ENCODE results near the gene DCDC1.
"Not testable (repeated sequence)": the region's sequence is repeated elsewhere in the genome, so short reads cannot be mapped to it uniquely, and the experiment has no call there.

DCDC1 gene

GRCh38 chr11:31325160-31325559 is 44.4 kb downstream of the DCDC1 start:
- peak; percentile 22 for DNase-seq

GRCh38 chr11:31323145-31323544 is 46.4 kb downstream of the DCDC1 start:
- no peak for DNase-seq

- DNase-seq = not testable (repeated sequence)
Observed at GRCh38 chr11:31321494-31321893, 48.0 kb downstream of the DCDC1 start.

- DNase-seq = no peak
Observed at GRCh38 chr11:31303644-31304180, 65.8 kb downstream of the DCDC1 start.

- no peak for DNase-seq
Observed at GRCh38 chr11:31301549-31302510, 67.7 kb downstream of the DCDC1 start.

- DNase-seq = no peak
Observed at GRCh38 chr11:31295308-31295707, 74.2 kb downstream of the DCDC1 start.

- not testable (repeated sequence) for DNase-seq
Observed at GRCh38 chr11:31273527-31273926, 96.0 kb downstream of the DCDC1 start.

GRCh38 chr11:31267720-31268119 is 101.8 kb downstream of the DCDC1 start:
- no peak for DNase-seq

GRCh38 chr11:31264834-31265233 is 104.7 kb downstream of the DCDC1 start:
- DNase-seq = no peak

- DNase-seq = no peak
Observed at GRCh38 chr11:31262761-31263160, 106.8 kb downstream of the DCDC1 start.

GRCh38 chr11:31259797-31260196 is 109.7 kb downstream of the DCDC1 start:
- no peak for DNase-seq

- DNase-seq = peak; percentile 3
Observed at GRCh38 chr11:31254415-31254814, 115.1 kb downstream of the DCDC1 start.

GRCh38 chr11:31248768-31249167 is 120.8 kb downstream of the DCDC1 start:
- DNase-seq = no peak

GRCh38 chr11:31247321-31247720 is 122.2 kb downstream of the DCDC1 start:
- no peak for DNase-seq

- DNase-seq = no peak
Observed at GRCh38 chr11:31246451-31247165, 122.9 kb downstream of the DCDC1 start.

- no peak for DNase-seq
Observed at GRCh38 chr11:31243706-31244105, 125.8 kb downstream of the DCDC1 start.

- DNase-seq = peak; percentile 26
Observed at GRCh38 chr11:31240340-31240904, 129.1 kb downstream of the DCDC1 start.

- peak; percentile 10 for DNase-seq
Observed at GRCh38 chr11:31237819-31238760, 131.4 kb downstream of the DCDC1 start.

- no peak for DNase-seq
Observed at GRCh38 chr11:31236143-31236542, 133.4 kb downstream of the DCDC1 start.

GRCh38 chr11:31233425-31233824 is 136.1 kb downstream of the DCDC1 start:
- no peak for DNase-seq

GRCh38 chr11:31231601-31232000 is 137.9 kb downstream of the DCDC1 start:
- no peak for DNase-seq

- no peak for DNase-seq
Observed at GRCh38 chr11:31218847-31219246, 150.7 kb downstream of the DCDC1 start.

Data from suppressor macrophage treated with lipopolysaccharide for 4 hours (primary cell).